HCT116 (cell line): Measurements from ENCODE around the gene GPR17. TPM values are rescaled to one million over a fixed set of nuclear protein-coding genes. Genes with fewer than 3 reads are reported as not detected.

Experiments used
- ATAC-seq: fragments of 200-7000 bp; cut with Tn5 transposase; 2 replicates; pipeline ENCODE4 v1.9.1; 2020; ENCODE audit warnings: mild to moderate bottlenecking, moderate library complexity
- BruUV-seq: library from RNA; stranded (reverse); fragments of 400-500 nt; replicated peaks from 2 replicates; lab custom pipeline; 2021; lab: Mats Ljungman, UMichigan
- CTCF ChIA-PET: fragments of 300-600 bp; sonication (Branson Sonifier 250); formaldehyde crosslinking; loops from one replicate; lab custom pipeline; 2021; ENCODE audit warnings: antibody characterized with exemption; lab: Charles Lee
- POLR2A ChIA-PET: fragments of 300-600, 350-600 bp; sonication (Branson Sonifier 250); formaldehyde crosslinking; loops from one replicate; lab custom pipeline; 2021; ENCODE audit warnings: antibody characterized with exemption; lab: Charles Lee
- RAD21 ChIA-PET, 2 experiments: fragments of 300-600 bp; sonication (Branson Sonifier 250); formaldehyde crosslinking; loops; one replicate each; lab custom pipeline; 2023; ENCODE audit warnings: low total read pairs in 2 of 2; ENCODE audit not compliant: uncharacterized antibody in 2 of 2, unreplicated experiment in 2 of 2, low non-redundant PET in 1 of 2; lab: Charles Lee
- DNase-seq: peaks from one replicate; pipeline ENCODE4 v3.0.0-alpha.2; 2010; ENCODE audit warnings: low read depth, low spot score
- H2AFZ ChIP-seq: fragments of 200-600 bp; shearing (Covaris generic), sonication (generic); 2 replicates; pipeline ENCODE4 v1.6.1; 2017; ENCODE audit warnings: low read depth, mixed run types, mixed read lengths, antibody characterized with exemption, low read length; ENCODE audit not compliant: poor library complexity, severe bottlenecking
- H3K27ac ChIP-seq: 2 replicates; pipeline ENCODE4 v1.5.1; 2012; ENCODE audit warnings: low read depth, low read length
- H3K27me3 ChIP-seq: fragments of 200-600 bp; sonication (generic); 2 replicates; pipeline ENCODE4 v1.6.1; 2016; ENCODE audit warnings: mixed run types, low read length, mixed read lengths; ENCODE audit not compliant: insufficient read depth
- H3K36me3 ChIP-seq, 2 experiments: fragments of 200-500 bp in 1 of 2; fragments of 200-600 bp in 1 of 2; sonication (Bioruptor generic) in 1 of 2; sonication (generic) in 1 of 2; 2 replicates each; pipeline versions ENCODE4 v1.5.1 to v1.6.1; 2014 to 2016; ENCODE audit warnings: low read length in 2 of 2, inconsistent platforms in 1 of 2, mixed read lengths in 1 of 2, mixed run types in 1 of 2; ENCODE audit not compliant: insufficient read depth in 2 of 2, control insufficient read depth in 1 of 2
- H3K4me1 ChIP-seq, 2 experiments: fragments of 200-600 bp in 1 of 2; sonication (generic) in 1 of 2; 2 replicates each; pipeline versions ENCODE4 v1.5.1 to v1.6.1; 2012 to 2017; ENCODE audit warnings: low read length in 2 of 2, inconsistent platforms in 1 of 2, mild to moderate bottlenecking in 1 of 2, mixed read lengths in 1 of 2, mixed run types in 1 of 2, moderate library complexity in 1 of 2; ENCODE audit not compliant: insufficient read depth in 2 of 2, control insufficient read depth in 1 of 2
- H3K4me2 ChIP-seq: fragments of 200-600 bp; sonication (generic); 2 replicates; pipeline ENCODE4 v1.6.1; 2017; ENCODE audit warnings: mixed run types, low read length, mixed read lengths
- H3K4me3 ChIP-seq, 2 experiments: fragments of 200-600 bp in 1 of 2; sonication (generic) in 1 of 2; replicated peaks in 1 of 2; 2 replicates each; pipeline ENCODE4 v1.5.1; 2011 to 2016; ENCODE audit warnings: low read length in 2 of 2, control low read depth in 1 of 2, low read depth in 1 of 2, mild to moderate bottlenecking in 1 of 2, mixed read lengths in 1 of 2, mixed run types in 1 of 2
- H3K79me2 ChIP-seq: fragments of 200-600 bp; sonication (generic); 2 replicates; pipeline ENCODE4 v1.6.1; 2017; ENCODE audit warnings: mild to moderate bottlenecking, mixed run types, low read length, moderate library complexity, mixed read lengths; ENCODE audit not compliant: insufficient read depth
- H3K9ac ChIP-seq: fragments of 200-600 bp; sonication (generic); 2 replicates; pipeline ENCODE4 v1.6.1; 2016; ENCODE audit warnings: low read length, mixed read lengths
- H3K9me2 ChIP-seq: fragments of 200-600 bp; sonication (generic), shearing (Covaris generic); 2 replicates; pipeline ENCODE4 v1.6.1; 2017; ENCODE audit warnings: mixed run types, mild to moderate bottlenecking, moderate library complexity; ENCODE audit not compliant: insufficient read depth
- H3K9me3 ChIP-seq, 2 experiments: fragments of 200-500 bp in 1 of 2; fragments of 200-600 bp in 1 of 2; sonication (Bioruptor generic) in 1 of 2; sonication (generic) in 1 of 2; 2 replicates each; pipeline ENCODE4 v1.6.1; 2014 to 2017; ENCODE audit warnings: low read length in 2 of 2, mixed read lengths in 2 of 2, inconsistent platforms in 1 of 2, low read depth in 1 of 2, mild to moderate bottlenecking in 1 of 2, mixed run types in 1 of 2, moderate library complexity in 1 of 2; ENCODE audit not compliant: control insufficient read depth in 1 of 2, insufficient read depth in 1 of 2
- H4K20me1 ChIP-seq: fragments of 200-600 bp; sonication (generic), shearing (Covaris generic); 2 replicates; pipeline ENCODE4 v1.6.1; 2017; ENCODE audit warnings: mixed run types, mild to moderate bottlenecking, moderate library complexity; ENCODE audit not compliant: insufficient read depth
- CBX3 ChIP-seq: IDR thresholded peaks from 2 replicates; pipeline ENCODE4 v1.6.1; 2012; ENCODE audit warnings: low read depth
- CEBPB ChIP-seq: IDR thresholded peaks from 2 replicates; pipeline ENCODE4 v1.6.1; 2012; ENCODE audit warnings: low read depth
- CTCF ChIP-seq, 3 experiments: fragments of 200-600 bp in 1 of 3; sonication (generic) in 1 of 3; IDR thresholded peaks in 2 of 3; conservative IDR thresholded peaks in 1 of 3; 2 replicates each; pipeline ENCODE4 v1.5.1; 2012 to 2017; ENCODE audit warnings: low read depth in 2 of 3, low read length in 2 of 3, antibody characterized with exemption in 1 of 3, borderline replicate concordance in 1 of 3, control low read depth in 1 of 3, mild to moderate bottlenecking in 1 of 3, mixed read lengths in 1 of 3, mixed run types in 1 of 3, moderate library complexity in 1 of 3; ENCODE audit not compliant: insufficient read depth in 1 of 3
- EGR1 ChIP-seq: IDR thresholded peaks from 2 replicates; pipeline ENCODE4 v1.6.1; 2012; ENCODE audit warnings: low read depth
- ELF1 ChIP-seq: IDR thresholded peaks from 2 replicates; pipeline ENCODE4 v1.6.1; 2012; ENCODE audit warnings: low read depth, borderline replicate concordance
- EZH2phosphoT487 ChIP-seq: fragments of 200-600 bp; IDR thresholded peaks from 2 replicates; pipeline ENCODE4 v1.6.1; 2018; ENCODE audit warnings: antibody characterized with exemption, borderline replicate concordance
- FOSL1 ChIP-seq: IDR thresholded peaks from 2 replicates; pipeline ENCODE4 v1.6.1; 2012; ENCODE audit warnings: low read depth
- SIN3A ChIP-seq: IDR thresholded peaks from 2 replicates; pipeline ENCODE4 v1.6.1; 2012; ENCODE audit warnings: low read depth
- SP1 ChIP-seq: IDR thresholded peaks from 2 replicates; pipeline ENCODE4 v1.6.1; 2012; ENCODE audit warnings: low read depth
- SRF ChIP-seq: IDR thresholded peaks from 2 replicates; pipeline ENCODE4 v1.6.1; 2012; ENCODE audit warnings: low read depth
- TCF7L2 ChIP-seq: IDR thresholded peaks from 2 replicates; pipeline ENCODE4 v1.7.0; 2011; ENCODE audit warnings: borderline replicate concordance, inconsistent platforms; ENCODE audit not compliant: insufficient read depth, insufficient read length; ENCODE audit errors: extremely low read depth
- YY1 ChIP-seq: IDR thresholded peaks from 2 replicates; pipeline ENCODE4 v1.6.1; 2011; ENCODE audit warnings: low read length, low read depth, moderate library complexity, mild to moderate bottlenecking; ENCODE audit not compliant: insufficient replicate concordance; ENCODE audit errors: extremely low read depth
- ZBTB33 ChIP-seq: IDR thresholded peaks from 2 replicates; pipeline ENCODE4 v1.6.1; 2011; ENCODE audit warnings: mild to moderate bottlenecking, low read length, moderate library complexity; ENCODE audit not compliant: insufficient replicate concordance; ENCODE audit errors: extremely low read depth
- ZNF274 ChIP-seq: fragments of 200-500 bp; sonication (Bioruptor generic); IDR thresholded peaks from 2 replicates; pipeline ENCODE4 v1.6.1; 2014; ENCODE audit warnings: mild to moderate bottlenecking, low read depth, low read length, inconsistent platforms
- intact Hi-C: fragments of 100-400 bp; cut with micrococcal nuclease; formaldehyde crosslinking; loops from 2 replicates; pipeline ENCODE4 v1.10.0; 2022
- total RNA-seq: library from RNA; stranded (reverse); gene quantifications from one replicate; pipeline ENCODE4 v1.2.1, GENCODE V29; 2021; ENCODE audit not compliant: unreplicated experiment

The GPR17 gene
- total RNA-seq, 1 experiment from 2014 or later: not detected

GRCh38 chr2:127660291-127660578, 14.3 kb downstream of the GPR17 start:
- Histone ChIP-seq H3K27ac (no peak overlapping the region), H2AFZ (no peak overlapping the region), H3K79me2 (no peaks in the 10 kb centered on the region), H3K4me3 (no peak overlapping the region), H3K9me3 (no peaks in the 10 kb centered on the region; a peak in 1 of 4 replicates), H3K4me2 (no peak overlapping the region), H3K4me1 (peaks cover 0 to 8% of the 10 kb centered on the region in 2 experiments; a peak in 1 of 4 replicates), H3K27me3 (no peaks in the 10 kb centered on the region), H3K9me2 (no peaks in the 10 kb centered on the region), H3K36me3 (no peaks in the 10 kb centered on the region), H3K9ac (no peak overlapping the region), H4K20me1 (no peaks in the 10 kb centered on the region)
- TF ChIP-seq ZBTB33 (no peak), EGR1 (no peak), EZH2phosphoT487 (no peak), FOSL1 (no peak), SP1 (no peak), CTCF (IDR thresholded peaks at IDR 0.05 in 2 of 3, conservative IDR thresholded peaks at IDR 0.05 in 1 of 3; ENCODE audit: borderline replicate concordance in 1 of 3, insufficient read depth in 1 of 3, low read depth in 2 of 3, low read length in 2 of 3) (no peak), YY1 (no peak), TCF7L2 (no peak), CBX3 (no peak), ZNF274 (no peak), CEBPB (no peak), ELF1 (no peak), SRF (no peak), SIN3A (no peak)
- intact Hi-C loops: no loop called here
- ChIA-PET RAD21 (no interaction called here), POLR2A (no interaction called here), CTCF (no interaction called here)
- DNase-seq (no peak), ATAC-seq (no peak)
- BruUV-seq: no TSS peak
